AG09309 (cell line): Measurements from ENCODE around the gene FUT6.

ENCODE experiments used
- DNase-seq: peaks from one replicate; pipeline ENCODE4 v3.0.0-alpha.2; 2010; ENCODE audit warnings: low read depth
- H3K4me3 ChIP-seq: 2 replicates; pipeline ENCODE4 v1.5.1; 2011; ENCODE audit warnings: mild to moderate bottlenecking, low read depth, low read length, moderate library complexity; ENCODE audit not compliant: control insufficient read depth
- TF ChIP-seq, protein P1 (sequence below): IDR thresholded peaks from 2 replicates; pipeline ENCODE4 v1.5.1; 2011; ENCODE audit warnings: mild to moderate bottlenecking, low read depth, low read length, inconsistent platforms; ENCODE audit not compliant: insufficient read depth, control insufficient read depth; ENCODE audit errors: missing control alignments

The FUT6 gene

DNA sequence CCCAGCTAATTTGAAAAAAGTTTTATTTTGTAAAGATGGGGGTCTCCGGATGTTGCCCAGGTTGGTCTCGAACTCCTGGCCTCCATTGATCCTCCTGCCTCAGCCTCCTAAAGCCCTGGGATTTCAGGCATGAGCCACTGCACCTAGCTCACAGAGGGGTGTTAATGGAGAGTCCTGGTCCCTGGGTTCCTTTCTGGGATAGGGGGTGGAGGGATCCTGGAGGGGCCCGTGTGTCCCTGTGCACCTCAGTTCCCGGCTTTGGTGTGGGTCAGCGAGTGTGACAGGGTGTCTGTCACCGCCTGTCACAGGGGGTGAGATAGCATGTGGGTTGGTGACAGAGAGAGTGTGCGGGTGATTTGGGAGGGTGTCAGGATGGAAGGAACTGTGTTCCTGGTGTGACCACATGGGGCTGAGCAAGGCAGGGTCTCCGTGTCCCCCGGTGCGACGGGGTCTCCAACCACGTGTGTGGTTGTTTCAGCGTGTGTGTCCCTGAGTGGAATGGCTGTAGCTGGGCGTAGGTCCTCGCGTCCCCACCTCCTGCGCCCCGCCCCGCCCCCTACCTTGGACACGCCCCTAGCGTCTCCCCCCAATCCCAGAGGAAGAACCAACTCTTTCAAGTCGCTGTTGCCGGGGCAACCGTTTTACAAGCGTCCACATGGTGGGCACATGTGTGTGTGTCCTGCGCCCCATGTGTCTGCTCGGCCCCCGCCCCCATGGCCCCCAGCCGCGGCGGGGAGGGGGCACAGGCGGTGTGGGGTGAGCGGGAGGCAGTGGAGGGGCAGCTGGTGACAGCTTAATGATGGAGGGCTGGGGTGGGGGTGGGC, 37.5 kb downstream of the FUT6 start:
- no peak overlapping the region for H3K4me3 ChIP-seq
- no peak for DNase-seq
- TF ChIP-seq, protein P1, sequence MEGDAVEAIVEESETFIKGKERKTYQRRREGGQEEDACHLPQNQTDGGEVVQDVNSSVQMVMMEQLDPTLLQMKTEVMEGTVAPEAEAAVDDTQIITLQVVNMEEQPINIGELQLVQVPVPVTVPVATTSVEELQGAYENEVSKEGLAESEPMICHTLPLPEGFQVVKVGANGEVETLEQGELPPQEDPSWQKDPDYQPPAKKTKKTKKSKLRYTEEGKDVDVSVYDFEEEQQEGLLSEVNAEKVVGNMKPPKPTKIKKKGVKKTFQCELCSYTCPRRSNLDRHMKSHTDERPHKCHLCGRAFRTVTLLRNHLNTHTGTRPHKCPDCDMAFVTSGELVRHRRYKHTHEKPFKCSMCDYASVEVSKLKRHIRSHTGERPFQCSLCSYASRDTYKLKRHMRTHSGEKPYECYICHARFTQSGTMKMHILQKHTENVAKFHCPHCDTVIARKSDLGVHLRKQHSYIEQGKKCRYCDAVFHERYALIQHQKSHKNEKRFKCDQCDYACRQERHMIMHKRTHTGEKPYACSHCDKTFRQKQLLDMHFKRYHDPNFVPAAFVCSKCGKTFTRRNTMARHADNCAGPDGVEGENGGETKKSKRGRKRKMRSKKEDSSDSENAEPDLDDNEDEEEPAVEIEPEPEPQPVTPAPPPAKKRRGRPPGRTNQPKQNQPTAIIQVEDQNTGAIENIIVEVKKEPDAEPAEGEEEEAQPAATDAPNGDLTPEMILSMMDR: no peak

DNA sequence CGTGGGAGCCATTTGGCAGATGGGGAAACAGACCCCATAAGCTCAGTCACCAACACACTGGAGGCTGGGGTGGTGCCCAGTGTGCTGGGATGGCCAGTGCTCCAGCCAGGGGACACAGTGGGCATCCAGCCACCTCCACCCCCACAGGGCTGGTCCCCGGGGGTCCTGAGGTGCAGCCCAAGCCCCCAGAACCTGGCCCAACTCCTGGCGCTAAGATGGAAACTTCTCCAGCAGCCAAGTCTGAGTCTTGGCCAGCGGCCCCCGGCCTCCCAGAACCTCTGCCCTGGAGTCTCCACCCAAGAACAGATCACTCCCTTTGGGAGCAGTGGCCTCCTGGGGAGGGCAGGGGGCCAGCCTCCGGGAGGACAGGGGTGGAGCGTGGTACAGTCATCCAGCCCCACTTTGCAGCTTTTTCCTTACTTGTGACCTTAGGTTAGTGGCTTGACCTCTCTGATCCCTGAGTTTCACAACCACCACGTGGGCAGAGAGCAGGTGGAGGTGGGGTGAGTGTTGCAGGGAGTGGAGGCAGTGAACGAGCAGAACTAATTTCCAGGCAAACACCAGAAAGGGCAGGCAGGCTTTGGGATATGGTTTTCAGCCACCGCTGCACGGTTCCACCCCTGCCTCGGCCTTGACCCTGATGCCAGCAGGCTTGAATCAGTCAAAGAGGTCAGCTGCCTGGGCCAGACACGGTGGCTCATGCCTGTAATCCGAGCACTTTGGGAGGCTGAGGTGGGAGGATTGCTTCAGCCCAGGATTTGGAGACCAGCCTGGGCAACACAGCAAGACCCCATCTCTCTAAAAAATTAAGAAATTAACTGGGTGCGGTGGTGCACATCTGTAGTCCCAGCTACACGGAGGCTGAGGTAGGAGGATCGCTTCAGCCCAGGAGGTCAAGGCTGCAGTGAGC, 38.9 kb downstream of the FUT6 start:
- DNase-seq: no peak
- TF ChIP-seq, protein P1: no peak
- H3K4me3 ChIP-seq: no peak overlapping the region

DNA sequence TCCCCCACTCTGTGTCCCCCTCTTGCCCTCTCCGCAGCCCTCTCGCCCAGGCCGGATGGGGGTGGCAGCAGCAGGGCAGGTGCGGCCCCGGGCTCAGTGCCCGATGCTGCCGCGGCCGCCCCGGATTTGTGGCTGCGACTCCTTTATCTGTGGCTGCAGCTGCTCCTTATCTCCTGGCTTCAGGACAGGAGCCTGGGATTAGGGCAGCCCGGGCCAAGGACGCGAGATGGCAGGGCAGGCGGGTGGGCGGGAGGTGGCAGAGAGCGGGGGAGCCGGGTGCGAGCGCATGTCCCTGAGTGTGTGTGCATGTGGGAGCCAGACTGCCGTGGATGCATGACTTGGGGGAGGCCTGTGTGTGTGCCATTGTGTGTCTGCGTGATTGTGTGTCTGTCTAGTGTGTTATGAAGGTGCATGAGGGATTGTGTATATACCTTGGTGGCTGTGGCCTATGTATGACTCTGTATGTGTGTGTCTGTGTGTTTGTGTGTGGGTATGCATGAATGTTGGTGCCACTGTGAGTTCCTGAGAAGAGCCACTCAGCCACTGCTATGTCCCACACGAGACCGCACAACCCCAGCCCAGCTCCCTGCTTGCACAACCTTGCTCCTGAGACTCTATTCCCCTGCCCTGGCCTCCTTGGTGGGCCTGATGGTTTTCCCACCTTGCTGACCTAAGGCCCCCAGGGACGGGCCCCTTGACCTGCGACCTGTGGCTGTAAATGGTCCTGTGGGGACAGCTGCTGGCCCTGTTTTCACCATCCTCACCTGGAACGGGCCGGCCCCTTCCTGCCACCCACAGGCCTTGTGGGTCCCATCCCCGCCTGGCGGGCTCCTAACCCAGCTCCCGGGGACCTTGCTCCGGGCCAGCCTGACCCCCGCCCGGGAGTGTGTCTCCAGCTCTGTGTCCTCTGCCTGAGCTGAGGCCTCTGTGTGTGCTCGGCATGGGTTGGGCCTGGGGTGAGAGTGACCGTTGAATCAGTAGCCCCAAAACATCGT, 40.0 kb downstream of the FUT6 start:
- TF ChIP-seq, protein P1: no peak
- H3K4me3 ChIP-seq: no peak overlapping the region
- DNase-seq: no peak

DNA sequence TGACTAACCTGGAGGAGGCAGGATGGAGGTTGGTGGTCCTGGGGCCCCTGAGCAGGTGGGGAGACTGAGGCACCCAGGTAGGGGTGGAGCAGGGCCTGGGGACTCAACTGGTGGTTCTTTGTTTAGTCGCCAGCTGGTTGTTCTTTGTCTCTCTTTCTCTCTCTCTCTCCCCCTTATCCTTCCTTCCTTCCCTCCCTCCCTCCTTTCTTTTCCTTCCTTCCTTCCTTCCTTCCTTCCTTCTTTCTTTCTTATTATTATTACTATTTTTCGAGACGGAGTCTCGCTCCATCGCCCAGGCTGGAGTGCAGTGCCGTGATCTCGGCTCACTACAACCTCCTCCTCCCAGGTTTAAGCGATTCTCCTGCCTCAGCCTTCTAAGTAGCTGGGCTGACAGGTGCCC, 41.3 kb downstream of the FUT6 start:
- H3K4me3 ChIP-seq: no peak overlapping the region
- TF ChIP-seq, protein P1: no peak
- no peak for DNase-seq

DNA sequence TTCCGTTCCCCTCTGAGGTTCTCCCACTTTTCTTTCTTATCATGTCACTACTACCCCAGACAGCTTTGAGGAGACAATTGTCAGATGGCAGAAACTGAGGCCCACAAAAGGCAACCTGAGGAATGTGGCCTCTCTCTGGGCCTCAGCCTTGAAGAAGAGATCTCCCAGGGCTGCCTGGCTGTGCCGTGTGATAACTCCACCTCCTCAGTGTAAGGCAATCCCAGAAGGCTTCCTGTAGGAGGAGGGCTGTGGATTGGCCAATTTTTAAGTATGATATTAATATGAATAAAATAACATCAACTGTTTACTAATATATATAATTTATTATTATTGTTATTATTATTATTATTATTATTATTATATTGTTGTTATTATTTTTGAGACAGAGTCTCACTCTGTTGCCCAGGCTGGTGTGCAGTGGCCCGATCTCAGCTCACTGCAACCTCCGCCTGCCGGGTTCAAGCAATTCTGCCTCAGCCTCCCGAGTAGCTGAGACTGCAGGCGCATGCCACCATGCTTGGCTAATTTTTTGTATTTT, 44.1 kb downstream of the FUT6 start:
- TF ChIP-seq, protein P1: no peak
- no peak overlapping the region for H3K4me3 ChIP-seq
- DNase-seq: no peak
